GM12874 (cell line): ENCODE results near the gene CYGB.

Source experiments
- CTCF ChIP-seq: IDR thresholded peaks from 2 replicates; pipeline ENCODE4 v1.5.1; 2011; ENCODE audit warnings: low read depth, mild to moderate bottlenecking, control low read depth, low read length, moderate library complexity; ENCODE audit not compliant: insufficient read depth

Gene CYGB

GRCh38 chr17:76501018-76501826, 36.3 kb downstream of the CYGB start, which contains the start of gene RHBDF2:
Gene RHBDF2 (minus strand): TSS chr17:76501423. CDS start chr17:76481524, 19,899 bp downstream.
- no peak for TF ChIP-seq CTCF

GRCh38 chr17:76500747-76501017, 36.8 kb downstream of the CYGB start:
- no peak for TF ChIP-seq CTCF

- TF ChIP-seq CTCF = no peak
Observed at GRCh38 chr17:76500074-76500746, 37.3 kb downstream of the CYGB start.

GRCh38 chr17:76499267-76499667, 38.2 kb downstream of the CYGB start:
- no peak for TF ChIP-seq CTCF

GRCh38 chr17:76498876-76499251, 38.6 kb downstream of the CYGB start:
- no peak for TF ChIP-seq CTCF

- no peak for TF ChIP-seq CTCF
Observed at GRCh38 chr17:76497979-76498875, 39.3 kb downstream of the CYGB start.

- TF ChIP-seq CTCF = no peak
Observed at GRCh38 chr17:76497699-76497978, 39.9 kb downstream of the CYGB start.
